OCI-LY1 (cell line): Measurements from ENCODE around the gene IFT88.

Experiments
- H2AFZ ChIP-seq: fragments of 200-600 bp; sonication (generic), shearing (Covaris generic); 2 replicates; pipeline ENCODE4 v1.6.0; 2014; ENCODE audit warnings: antibody characterized with exemption, mild to moderate bottlenecking, low read length
- H3F3A ChIP-seq: fragments of 200-600 bp; sonication (generic), shearing (Covaris generic); 2 replicates; pipeline ENCODE4 v1.6.0; 2014; ENCODE audit warnings: mild to moderate bottlenecking, antibody characterized with exemption, low read length, moderate library complexity; ENCODE audit not compliant: insufficient read depth
- H3K27ac ChIP-seq: fragments of 200-600 bp; sonication (generic); 2 replicates; pipeline ENCODE4 v1.5.1; 2014; ENCODE audit warnings: low read length, mixed run types, mild to moderate bottlenecking, low read depth; ENCODE audit not compliant: poor library complexity, severe bottlenecking
- H3K27me3 ChIP-seq: fragments of 200-600 bp; sonication (generic); 2 replicates; pipeline ENCODE4 v1.6.0; 2014; ENCODE audit warnings: antibody characterized with exemption, mild to moderate bottlenecking, low read length, moderate library complexity; ENCODE audit not compliant: insufficient read depth
- H3K36me3 ChIP-seq: fragments of 200-600 bp; sonication (generic); 2 replicates; pipeline ENCODE4 v1.6.1; 2014; ENCODE audit warnings: mild to moderate bottlenecking, antibody characterized with exemption, low read length, moderate library complexity, mixed read lengths; ENCODE audit not compliant: insufficient read depth
- H3K4me1 ChIP-seq: fragments of 200-600 bp; sonication (generic); 2 replicates; pipeline ENCODE4 v1.5.1; 2014; ENCODE audit warnings: mild to moderate bottlenecking, low read length, moderate library complexity; ENCODE audit not compliant: insufficient read depth, severe bottlenecking
- H3K4me2 ChIP-seq: fragments of 200-600 bp; sonication (generic), shearing (Covaris generic); 2 replicates; pipeline ENCODE4 v1.6.1; 2014; ENCODE audit warnings: low read length
- H3K4me3 ChIP-seq: fragments of 200-600 bp; sonication (generic); 2 replicates; pipeline ENCODE4 v1.5.1; 2014; ENCODE audit warnings: low read length, low read depth, mild to moderate bottlenecking, mixed read lengths; ENCODE audit not compliant: poor library complexity, severe bottlenecking
- H3K79me2 ChIP-seq: fragments of 200-600 bp; shearing (Covaris generic); 2 replicates; pipeline ENCODE4 v1.6.1; 2016; ENCODE audit warnings: mixed run types, low read length, mixed read lengths; ENCODE audit not compliant: insufficient read depth
- H3K9ac ChIP-seq: fragments of 200-600 bp; sonication (generic), shearing (Covaris generic); 2 replicates; pipeline ENCODE4 v1.6.1; 2014; ENCODE audit warnings: mild to moderate bottlenecking, low read length, mixed read lengths
- H3K9me2 ChIP-seq: fragments of 200-600 bp; sonication (generic), shearing (Covaris generic); 2 replicates; pipeline ENCODE4 v1.6.1; 2014; ENCODE audit warnings: low read depth, mild to moderate bottlenecking, low read length, mixed read lengths
- H3K9me3 ChIP-seq: fragments of 200-600 bp; shearing (Covaris generic); 2 replicates; pipeline ENCODE4 v1.6.1; 2014; ENCODE audit warnings: low read length, mixed read lengths
- H4K20me1 ChIP-seq: fragments of 200-600 bp; sonication (generic), shearing (Covaris generic); 2 replicates; pipeline ENCODE4 v1.6.0; 2016; ENCODE audit warnings: mild to moderate bottlenecking, low read length; ENCODE audit not compliant: insufficient read depth
- EZH2 ChIP-seq: fragments of 200-600 bp; sonication (generic), shearing (Covaris generic); IDR thresholded peaks from 2 replicates; pipeline ENCODE4 v1.8.0; 2017; ENCODE audit warnings: borderline replicate concordance, mixed run types, mild to moderate bottlenecking, antibody characterized with exemption, low read length, moderate library complexity, mixed read lengths
- TF ChIP-seq, protein P1 (sequence below): fragments of 200-600 bp; sonication (generic), shearing (Covaris generic); IDR thresholded peaks from 2 replicates; pipeline ENCODE4 v1.5.1; 2017; ENCODE audit warnings: mild to moderate bottlenecking, antibody characterized with exemption, low read length, moderate library complexity, mixed read lengths

Gene IFT88

DNA sequence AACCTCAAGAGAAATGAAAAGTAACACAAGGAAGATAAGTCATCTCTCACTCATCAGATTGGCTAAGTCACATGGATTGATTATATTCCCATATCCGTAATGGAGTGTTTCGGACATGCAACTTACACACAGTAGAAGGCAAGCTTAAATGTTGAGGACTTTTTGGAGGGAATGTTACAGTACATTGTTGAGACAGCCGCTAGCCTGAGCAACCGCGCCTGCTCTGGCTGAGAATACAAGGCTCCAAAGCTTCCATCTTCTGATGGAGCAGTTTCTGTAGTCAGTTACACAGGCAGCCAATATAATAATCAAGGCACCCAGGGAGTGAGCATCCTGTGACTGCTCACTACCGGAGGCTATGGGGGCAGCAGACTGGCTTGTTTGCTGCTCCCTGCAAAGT is 40.3 kb upstream of the IFT88 start:
- Histone ChIP-seq H3K4me1 (peaks cover 4% of the 10 kb centered on the region), H2AFZ (no peak overlapping the region), H3K9ac (no peak overlapping the region; the same call in 1 of the 2 replicates), H4K20me1 (no peaks in the 10 kb centered on the region), H3K79me2 (no peaks in the 10 kb centered on the region), H3K4me3 (peak overlapping the region; percentile 56), H3K27ac (no peak overlapping the region), H3K27me3 (no peaks in the 10 kb centered on the region), H3K4me2 (peak overlapping the region; percentile 59), H3K36me3 (no peaks in the 10 kb centered on the region), H3F3A (no peaks in the 10 kb centered on the region), H3K9me3 (no peaks in the 10 kb centered on the region), H3K9me2 (no peaks in the 10 kb centered on the region)
- no peak for TF ChIP-seq EZH2
- TF ChIP-seq, protein P1, sequence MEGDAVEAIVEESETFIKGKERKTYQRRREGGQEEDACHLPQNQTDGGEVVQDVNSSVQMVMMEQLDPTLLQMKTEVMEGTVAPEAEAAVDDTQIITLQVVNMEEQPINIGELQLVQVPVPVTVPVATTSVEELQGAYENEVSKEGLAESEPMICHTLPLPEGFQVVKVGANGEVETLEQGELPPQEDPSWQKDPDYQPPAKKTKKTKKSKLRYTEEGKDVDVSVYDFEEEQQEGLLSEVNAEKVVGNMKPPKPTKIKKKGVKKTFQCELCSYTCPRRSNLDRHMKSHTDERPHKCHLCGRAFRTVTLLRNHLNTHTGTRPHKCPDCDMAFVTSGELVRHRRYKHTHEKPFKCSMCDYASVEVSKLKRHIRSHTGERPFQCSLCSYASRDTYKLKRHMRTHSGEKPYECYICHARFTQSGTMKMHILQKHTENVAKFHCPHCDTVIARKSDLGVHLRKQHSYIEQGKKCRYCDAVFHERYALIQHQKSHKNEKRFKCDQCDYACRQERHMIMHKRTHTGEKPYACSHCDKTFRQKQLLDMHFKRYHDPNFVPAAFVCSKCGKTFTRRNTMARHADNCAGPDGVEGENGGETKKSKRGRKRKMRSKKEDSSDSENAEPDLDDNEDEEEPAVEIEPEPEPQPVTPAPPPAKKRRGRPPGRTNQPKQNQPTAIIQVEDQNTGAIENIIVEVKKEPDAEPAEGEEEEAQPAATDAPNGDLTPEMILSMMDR, result no peak

DNA sequence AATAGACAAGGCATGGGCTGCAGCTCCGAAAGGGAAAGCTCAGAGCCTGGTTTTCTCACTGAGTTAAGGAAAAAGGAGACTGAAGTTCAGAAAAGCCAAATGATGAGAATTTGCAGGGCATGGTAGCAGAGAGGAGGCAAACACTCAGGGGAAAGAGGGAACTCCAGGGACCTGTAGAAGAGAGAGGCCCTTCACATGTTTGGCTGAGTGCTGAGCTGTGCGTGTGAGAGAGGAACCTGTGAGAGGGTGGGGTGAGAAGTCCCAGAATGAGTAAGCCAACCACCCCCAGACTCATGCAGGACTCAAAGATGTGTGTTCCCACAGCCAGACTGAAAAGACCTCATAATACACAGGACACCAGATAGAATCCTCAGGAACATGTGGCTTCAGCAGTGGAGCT is 38.5 kb upstream of the IFT88 start:
- no peaks in the 10 kb centered on the region for H3K79me2 ChIP-seq
- H3K4me1 ChIP-seq, result peaks cover 4% of the 10 kb centered on the region
- H3K9ac ChIP-seq, result no peak overlapping the region
- TF ChIP-seq, protein P1, result no peak
- TF ChIP-seq EZH2, result no peak
- H3K9me3 ChIP-seq, result no peaks in the 10 kb centered on the region
- no peak overlapping the region for H2AFZ ChIP-seq
- no peaks in the 10 kb centered on the region for H3K27me3 ChIP-seq
- H3K9me2 ChIP-seq, result no peaks in the 10 kb centered on the region
- no peaks in the 10 kb centered on the region for H4K20me1 ChIP-seq
- no peak overlapping the region for H3K4me3 ChIP-seq
- no peaks in the 10 kb centered on the region for H3F3A ChIP-seq
- no peak overlapping the region for H3K4me2 ChIP-seq
- no peaks in the 10 kb centered on the region for H3K36me3 ChIP-seq
- no peak overlapping the region for H3K27ac ChIP-seq

DNA sequence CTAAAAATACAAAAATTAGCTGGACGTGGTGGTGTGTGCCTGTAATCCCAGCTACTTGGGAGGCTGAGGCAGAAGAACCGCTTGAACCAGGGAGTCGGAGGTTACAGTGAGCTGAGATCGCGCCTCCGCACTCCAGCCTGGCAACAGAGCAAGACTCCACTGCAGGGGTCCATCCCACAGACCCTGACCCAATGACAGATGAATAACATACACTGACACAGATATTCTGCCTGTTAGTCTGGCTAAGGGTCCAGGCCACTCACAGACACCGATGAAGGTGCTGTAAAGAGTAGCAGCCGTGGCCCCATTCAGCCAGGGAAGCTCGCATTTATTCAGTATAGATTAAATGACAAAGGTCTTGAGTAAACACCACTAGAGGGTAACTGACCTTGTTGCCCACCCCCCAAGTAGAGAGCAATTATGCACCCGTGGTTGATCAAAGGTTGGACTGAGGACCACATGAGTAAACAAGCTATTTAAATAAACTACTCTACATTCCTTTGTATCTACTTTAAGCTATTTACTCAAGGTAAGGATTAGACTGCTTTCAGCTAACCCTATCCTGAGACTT is 32.8 kb upstream of the IFT88 start:
- Histone ChIP-seq H3K4me3 (no peak overlapping the region), H3K79me2 (no peaks in the 10 kb centered on the region), H3K9ac (no peak overlapping the region), H3K4me2 (no peak overlapping the region), H3K9me3 (no peaks in the 10 kb centered on the region), H3K27me3 (no peaks in the 10 kb centered on the region), H3F3A (no peaks in the 10 kb centered on the region), H3K27ac (no peak overlapping the region), H3K36me3 (no peaks in the 10 kb centered on the region), H3K9me2 (no peaks in the 10 kb centered on the region), H2AFZ (no peak overlapping the region), H4K20me1 (no peaks in the 10 kb centered on the region), H3K4me1 (no peaks in the 10 kb centered on the region)
- TF ChIP-seq, protein P1, result no peak
